AG09309 (cell line): ENCODE data around the gene PPP6R3.

Source experiments
- DNase-seq: peaks from one replicate; pipeline ENCODE4 v3.0.0-alpha.2; 2010; ENCODE audit warnings: low read depth
- H3K4me3 ChIP-seq: 2 replicates; pipeline ENCODE4 v1.5.1; 2011; ENCODE audit warnings: mild to moderate bottlenecking, low read depth, low read length, moderate library complexity; ENCODE audit not compliant: control insufficient read depth
- CTCF ChIP-seq: IDR thresholded peaks from 2 replicates; pipeline ENCODE4 v1.5.1; 2011; ENCODE audit warnings: mild to moderate bottlenecking, low read depth, low read length, inconsistent platforms; ENCODE audit not compliant: insufficient read depth, control insufficient read depth; ENCODE audit errors: missing control alignments

PPP6R3 gene

GRCh38 chr11:68425866-68426380 lies 34.6 kb upstream of the PPP6R3 start:
- no peak for TF ChIP-seq CTCF
- H3K4me3 ChIP-seq = no peak overlapping the region
- DNase-seq = no peak

GRCh38 chr11:68429661-68430060 lies 30.9 kb upstream of the PPP6R3 start:
- DNase-seq = no peak
- no peak overlapping the region for H3K4me3 ChIP-seq
- TF ChIP-seq CTCF = no peak

- TF ChIP-seq CTCF = no peak
- H3K4me3 ChIP-seq = no peak overlapping the region
- no peak for DNase-seq
These were observed 30.2 kb upstream of the PPP6R3 start for GRCh38 chr11:68430384-68430783.

GRCh38 chr11:68430801-68431200 lies 29.8 kb upstream of the PPP6R3 start:
- no peak for DNase-seq
- no peak overlapping the region for H3K4me3 ChIP-seq
- TF ChIP-seq CTCF = no peak

GRCh38 chr11:68431984-68432645 lies 28.4 kb upstream of the PPP6R3 start:
- no peak for DNase-seq
- no peak overlapping the region for H3K4me3 ChIP-seq
- no peak for TF ChIP-seq CTCF

- no peak overlapping the region for H3K4me3 ChIP-seq
- TF ChIP-seq CTCF = no peak
- DNase-seq = no peak
These were observed 27.7 kb upstream of the PPP6R3 start for GRCh38 chr11:68432874-68433273.
